Mesendoderm (in vitro differentiated cells): Measurements from ENCODE around the gene ABI3BP.

Experiments used
- DNase-seq: peaks from one replicate; pipeline ENCODE4 v3.0.0; 2013
- H2AK5ac ChIP-seq: 2 replicates; pipeline ENCODE4 v1.6.1; 2013; ENCODE audit warnings: low read length, inconsistent platforms
- H2BK120ac ChIP-seq: 2 replicates; pipeline ENCODE4 v1.6.1; 2013; ENCODE audit warnings: low read depth, mild to moderate bottlenecking, low read length, moderate library complexity, mixed read lengths
- H2BK15ac ChIP-seq: replicated peaks from 2 replicates; pipeline ENCODE4 v1.6.1; 2013; ENCODE audit warnings: low read depth, mild to moderate bottlenecking, moderate library complexity
- H2BK5ac ChIP-seq: 2 replicates; pipeline ENCODE4 v1.6.1; 2013; ENCODE audit warnings: low read length, inconsistent platforms
- H3K18ac ChIP-seq: 2 replicates; pipeline ENCODE4 v1.6.1; 2013; ENCODE audit warnings: mild to moderate bottlenecking, low read length, mixed read lengths
- H3K23ac ChIP-seq: one replicate; pipeline ENCODE4 v1.6.1; 2013; ENCODE audit warnings: low read length
- H3K27ac ChIP-seq: 2 replicates; pipeline ENCODE4 v1.5.1; 2013; ENCODE audit warnings: low read depth, mild to moderate bottlenecking, inconsistent platforms, low read length, moderate library complexity
- H3K27me3 ChIP-seq: 2 replicates; pipeline ENCODE4 v1.6.1; 2013; ENCODE audit warnings: low read length, control low read depth, mild to moderate bottlenecking, inconsistent platforms; ENCODE audit not compliant: insufficient read depth, poor library complexity
- H3K36me3 ChIP-seq: 2 replicates; pipeline ENCODE4 v1.6.1; 2013; ENCODE audit warnings: low read length, inconsistent platforms; ENCODE audit not compliant: control insufficient read depth, insufficient read depth
- H3K4ac ChIP-seq: one replicate; pipeline ENCODE4 v1.6.1; 2013; ENCODE audit warnings: low read depth, mild to moderate bottlenecking, low read length, moderate library complexity
- H3K4me1 ChIP-seq: 2 replicates; pipeline ENCODE4 v1.6.1; 2013; ENCODE audit warnings: low read depth, low read length, inconsistent platforms; ENCODE audit not compliant: control insufficient read depth
- H3K4me2 ChIP-seq: 2 replicates; pipeline ENCODE4 v1.6.1; 2013; ENCODE audit warnings: low read length
- H3K4me3 ChIP-seq: 2 replicates; pipeline ENCODE4 v1.5.1; 2013; ENCODE audit warnings: mild to moderate bottlenecking, low read length
- H3K56ac ChIP-seq: one replicate; pipeline ENCODE4 v1.6.1; 2013; ENCODE audit warnings: low read length
- H3K79me1 ChIP-seq: 2 replicates; pipeline ENCODE4 v1.6.1; 2013; ENCODE audit warnings: low read length, inconsistent platforms
- H3K79me2 ChIP-seq: 2 replicates; pipeline ENCODE4 v1.6.1; 2013; ENCODE audit warnings: mild to moderate bottlenecking, low read length; ENCODE audit not compliant: control insufficient read depth, insufficient read depth
- H3K9ac ChIP-seq: 2 replicates; pipeline ENCODE4 v1.6.1; 2013; ENCODE audit warnings: low read length, inconsistent platforms
- H4K5ac ChIP-seq: one replicate; pipeline ENCODE4 v1.6.1; 2013; ENCODE audit warnings: low read length
- H4K8ac ChIP-seq: one replicate; pipeline ENCODE4 v1.6.1; 2013; ENCODE audit warnings: low read depth, mild to moderate bottlenecking, control low read depth, low read length, moderate library complexity
- WGBS: extraction: QIAGEN DNeasy Blood & Tissue Kit; methylation state at CpG from one replicate; pipeline ENCODE4 v1.1.7; 2013; ENCODE audit warnings: low lambda C conversion rate, missing lambda C conversion rate; ENCODE audit not compliant: insufficient coverage; ENCODE audit errors: extremely low coverage; 5-methylcytosine and 5-hydroxymethylcytosine counted together

ABI3BP gene

GRCh38 chr3:100802126-100802525 lies 191.1 kb downstream of the ABI3BP start:
- Histone ChIP-seq H2AK5ac (no peak overlapping the region), H3K23ac (no peak overlapping the region), H3K79me2 (no peaks in the 10 kb centered on the region), H3K9ac (no peak overlapping the region), H4K5ac (no peak overlapping the region), H3K27me3 (no peaks in the 10 kb centered on the region), H3K36me3 (no peaks in the 10 kb centered on the region), H3K4ac (no peak overlapping the region), H3K4me2 (no peak overlapping the region), H2BK120ac (no peak overlapping the region), H4K8ac (no peak overlapping the region), H3K79me1 (no peaks in the 10 kb centered on the region), H2BK15ac (no peak overlapping the region), H3K27ac (no peak overlapping the region), H3K18ac (no peak overlapping the region), H3K4me3 (no peak overlapping the region), H3K56ac (no peak overlapping the region), H3K4me1 (no peaks in the 10 kb centered on the region), H2BK5ac (no peak overlapping the region)
- no CpG with 5 or more reads among the region's 2 CpGs for WGBS
- no peak for DNase-seq

GRCh38 chr3:100798012-100798411 lies 195.2 kb downstream of the ABI3BP start:
- Histone ChIP-seq H3K4me1 (no peaks in the 10 kb centered on the region), H2BK5ac (no peak overlapping the region), H3K4me3 (no peak overlapping the region), H3K9ac (no peak overlapping the region), H2BK120ac (no peak overlapping the region), H3K79me1 (no peaks in the 10 kb centered on the region), H4K8ac (no peak overlapping the region), H3K18ac (no peak overlapping the region), H3K23ac (no peak overlapping the region), H3K4me2 (no peak overlapping the region), H3K4ac (no peak overlapping the region), H2AK5ac (no peak overlapping the region), H3K27ac (no peak overlapping the region), H3K79me2 (no peaks in the 10 kb centered on the region), H2BK15ac (no peak overlapping the region), H4K5ac (no peak overlapping the region), H3K56ac (no peak overlapping the region), H3K36me3 (no peaks in the 10 kb centered on the region), H3K27me3 (no peaks in the 10 kb centered on the region)
- DNase-seq = no peak
- WGBS = no CpG with 5 or more reads among the region's 1 CpG

GRCh38 chr3:100796556-100796955 lies 196.7 kb downstream of the ABI3BP start:
- Histone ChIP-seq H3K4me1 (no peaks in the 10 kb centered on the region), H3K79me1 (no peaks in the 10 kb centered on the region), H3K27me3 (no peaks in the 10 kb centered on the region), H3K36me3 (no peaks in the 10 kb centered on the region), H4K5ac (no peak overlapping the region), H3K18ac (no peak overlapping the region), H3K23ac (no peak overlapping the region), H3K4ac (no peak overlapping the region), H2AK5ac (no peak overlapping the region), H3K4me3 (no peak overlapping the region), H2BK120ac (no peak overlapping the region), H2BK5ac (no peak overlapping the region), H3K4me2 (no peak overlapping the region), H3K9ac (no peak overlapping the region), H3K79me2 (no peaks in the 10 kb centered on the region), H2BK15ac (no peak overlapping the region), H4K8ac (no peak overlapping the region), H3K56ac (no peak overlapping the region), H3K27ac (no peak overlapping the region)
- WGBS = no CpG with 5 or more reads among the region's 2 CpGs
- DNase-seq = peak; percentile 37

- H3K79me1 ChIP-seq = no peaks in the 10 kb centered on the region
- H3K36me3 ChIP-seq = no peaks in the 10 kb centered on the region
- H3K79me2 ChIP-seq = no peaks in the 10 kb centered on the region
- H2BK120ac ChIP-seq = no peak overlapping the region
- H3K27me3 ChIP-seq = no peaks in the 10 kb centered on the region
- WGBS = no CpG with 5 or more reads among the region's 2 CpGs
- no peak overlapping the region for H3K56ac ChIP-seq
- no peak overlapping the region for H4K8ac ChIP-seq
- no peaks in the 10 kb centered on the region for H3K4me1 ChIP-seq
- no peak overlapping the region for H3K27ac ChIP-seq
- H3K4me3 ChIP-seq = no peak overlapping the region
- H3K23ac ChIP-seq = no peak overlapping the region
- no peak overlapping the region for H3K18ac ChIP-seq
- H3K4ac ChIP-seq = no peak overlapping the region
- no peak overlapping the region for H2BK5ac ChIP-seq
- H3K9ac ChIP-seq = no peak overlapping the region
- no peak overlapping the region for H3K4me2 ChIP-seq
- H4K5ac ChIP-seq = no peak overlapping the region
- H2BK15ac ChIP-seq = no peak overlapping the region
- no peak for DNase-seq
- H2AK5ac ChIP-seq = no peak overlapping the region
These were observed 203.6 kb downstream of the ABI3BP start for GRCh38 chr3:100789579-100789978.

GRCh38 chr3:100783619-100784018 lies 209.6 kb downstream of the ABI3BP start:
- Histone ChIP-seq H3K4me2 (no peak overlapping the region), H3K56ac (no peak overlapping the region), H2BK120ac (no peak overlapping the region), H2AK5ac (no peak overlapping the region), H3K27me3 (no peaks in the 10 kb centered on the region), H3K79me1 (no peaks in the 10 kb centered on the region), H3K9ac (no peak overlapping the region), H3K4me3 (no peak overlapping the region), H2BK15ac (no peak overlapping the region), H3K4ac (no peak overlapping the region), H4K5ac (no peak overlapping the region), H3K36me3 (no peaks in the 10 kb centered on the region), H4K8ac (no peak overlapping the region), H2BK5ac (no peak overlapping the region), H3K23ac (no peak overlapping the region), H3K18ac (no peak overlapping the region), H3K4me1 (no peaks in the 10 kb centered on the region), H3K27ac (no peak overlapping the region), H3K79me2 (no peaks in the 10 kb centered on the region)
- WGBS = no CpG with 5 or more reads among the region's 3 CpGs
- no peak for DNase-seq

- H2AK5ac ChIP-seq = no peak overlapping the region
- H3K4me3 ChIP-seq = no peak overlapping the region
- no peak overlapping the region for H3K9ac ChIP-seq
- no peaks in the 10 kb centered on the region for H3K36me3 ChIP-seq
- no peak overlapping the region for H3K4ac ChIP-seq
- H3K79me2 ChIP-seq = no peaks in the 10 kb centered on the region
- no peak overlapping the region for H3K18ac ChIP-seq
- no peak overlapping the region for H3K4me2 ChIP-seq
- H3K27me3 ChIP-seq = no peaks in the 10 kb centered on the region
- WGBS = no CpG with 5 or more reads among the region's 3 CpGs
- no peak overlapping the region for H2BK5ac ChIP-seq
- no peaks in the 10 kb centered on the region for H3K4me1 ChIP-seq
- no peak overlapping the region for H4K8ac ChIP-seq
- no peak overlapping the region for H3K56ac ChIP-seq
- no peak for DNase-seq
- no peak overlapping the region for H4K5ac ChIP-seq
- no peaks in the 10 kb centered on the region for H3K79me1 ChIP-seq
- no peak overlapping the region for H2BK120ac ChIP-seq
- H3K23ac ChIP-seq = no peak overlapping the region
- no peak overlapping the region for H3K27ac ChIP-seq
- no peak overlapping the region for H2BK15ac ChIP-seq
These were observed 210.3 kb downstream of the ABI3BP start for GRCh38 chr3:100782906-100783305.
